Smooth muscle cell (in vitro differentiated cells): ENCODE measurements around the gene GPR83. TPM values are rescaled to one million over a fixed set of nuclear protein-coding genes. Genes with fewer than 3 reads are reported as not detected.
"Not testable (repeated sequence)": the region's sequence is repeated elsewhere in the genome, so short reads cannot be mapped to it uniquely, and the experiment has no call there.

ENCODE experiments used
- DNase-seq: peaks from one replicate; lab custom pipeline; 2025; ENCODE audit not compliant: unreplicated experiment; lab: John Stamatoyannopoulos, UW
- H2AFZ ChIP-seq: fragments of 200-600 bp; sonication (generic); 2 replicates; pipeline ENCODE4 v1.6.0; 2016; ENCODE audit warnings: antibody characterized with exemption, low read depth, mild to moderate bottlenecking
- H3F3A ChIP-seq: fragments of 200-600 bp; sonication (generic); 2 replicates; pipeline ENCODE4 v1.6.0; 2017; ENCODE audit warnings: antibody characterized with exemption, low read depth
- H3K27ac ChIP-seq: fragments of 200-600 bp; sonication (generic); 2 replicates; pipeline ENCODE4 v1.5.1; 2016; ENCODE audit warnings: low read depth, mild to moderate bottlenecking
- H3K27me3 ChIP-seq: fragments of 200-600 bp; sonication (generic); 2 replicates; pipeline ENCODE4 v1.6.1; 2016; ENCODE audit warnings: low read depth, mild to moderate bottlenecking
- H3K36me3 ChIP-seq: fragments of 200-600 bp; sonication (generic); 2 replicates; pipeline ENCODE4 v1.5.1; 2016; ENCODE audit warnings: low read depth
- H3K4me1 ChIP-seq: fragments of 200-600 bp; sonication (generic); 2 replicates; pipeline ENCODE4 v1.5.1; 2016; ENCODE audit warnings: low read depth
- H3K4me2 ChIP-seq: fragments of 200-600 bp; sonication (generic); 2 replicates; pipeline ENCODE4 v1.6.0; 2016; ENCODE audit warnings: mild to moderate bottlenecking
- H3K4me3 ChIP-seq: fragments of 200-600 bp; sonication (generic); 2 replicates; pipeline ENCODE4 v1.5.1; 2016; ENCODE audit warnings: mild to moderate bottlenecking
- H3K79me2 ChIP-seq: fragments of 200-600 bp; sonication (generic); 2 replicates; pipeline ENCODE4 v1.6.0; 2016; ENCODE audit warnings: low read depth, mild to moderate bottlenecking
- H3K9ac ChIP-seq: fragments of 200-600 bp; sonication (generic); 2 replicates; pipeline ENCODE4 v1.6.0; 2016; ENCODE audit warnings: low read depth
- H3K9me3 ChIP-seq: fragments of 200-600 bp; sonication (generic); replicated peaks from 2 replicates; pipeline ENCODE4 v1.5.1; 2016; ENCODE audit warnings: low read depth
- H4K20me1 ChIP-seq: fragments of 200-600 bp; sonication (generic); 2 replicates; pipeline ENCODE4 v1.6.0; 2016; ENCODE audit warnings: low read depth
- CTCF ChIP-seq: fragments of 200-600 bp; sonication (generic); IDR thresholded peaks from 2 replicates; pipeline ENCODE4 v1.5.1; 2017; ENCODE audit warnings: borderline replicate concordance, mild to moderate bottlenecking, antibody characterized with exemption; ENCODE audit not compliant: insufficient read depth, poor library complexity, severe bottlenecking
- WGBS: methylation state at CpG from one replicate; pipeline ENCODE4 v1.1.7; 2016; ENCODE audit warnings: low lambda C conversion rate; 5-methylcytosine and 5-hydroxymethylcytosine counted together
- polyA plus RNA-seq: library from polyadenylated mRNA; unstranded; fragments of >200 nt; fragmentation: Nextera tagmentation; extraction: Ambion mirVana; gene quantifications from 2 replicates; pipeline ENCODE4 v1.2.1, GENCODE V29; 2016
- total RNA-seq: library from RNA; depleted of rRNA; stranded (reverse); fragments of >200 nt; gene quantifications from 2 replicates; pipeline ENCODE4 v1.2.3, GENCODE V29; 2014

GPR83 gene
- total and polyA plus RNA-seq, 2 experiments from 2014 or later: 0.05 to 1.1 TPM

GRCh38 chr11:94396282-94396681, 4.9 kb downstream of the GPR83 start:
- Histone ChIP-seq H3K4me2 (no peak overlapping the region), H3K27ac (no peak overlapping the region), H3K4me3 (no peak overlapping the region), H3F3A (no peaks in the 10 kb centered on the region), H3K9me3 (no peaks in the 10 kb centered on the region), H3K36me3 (no peaks in the 10 kb centered on the region), H3K79me2 (no peaks in the 10 kb centered on the region), H2AFZ (no peak overlapping the region), H3K27me3 (peaks cover 22% of the 10 kb centered on the region), H3K4me1 (no peaks in the 10 kb centered on the region), H4K20me1 (no peaks in the 10 kb centered on the region), H3K9ac (no peak overlapping the region)
- WGBS: 98% methylated on average over 5 of the region's 5 CpGs
- TF ChIP-seq CTCF: no peak
- no peak for DNase-seq

GRCh38 chr11:94391937-94392336, 9.3 kb downstream of the GPR83 start:
- H3K36me3 ChIP-seq, H3K4me2 ChIP-seq: not testable (repeated sequence)

GRCh38 chr11:94379613-94380012, 21.6 kb downstream of the GPR83 start:
- no peaks in the 10 kb centered on the region for H3K79me2 ChIP-seq
- no peaks in the 10 kb centered on the region for H3K36me3 ChIP-seq
- no peak overlapping the region for H2AFZ ChIP-seq
- TF ChIP-seq CTCF: no peak
- H3K4me1 ChIP-seq: no peaks in the 10 kb centered on the region
- no peak overlapping the region for H3K9ac ChIP-seq
- no peaks in the 10 kb centered on the region for H3F3A ChIP-seq
- no peaks in the 10 kb centered on the region for H4K20me1 ChIP-seq
- 97% methylated on average over 5 of the region's 5 CpGs for WGBS
- no peak overlapping the region for H3K4me2 ChIP-seq
- DNase-seq: no peak
- no peaks in the 10 kb centered on the region for H3K27me3 ChIP-seq
- H3K4me3 ChIP-seq: no peak overlapping the region
- H3K9me3 ChIP-seq: no peaks in the 10 kb centered on the region
- H3K27ac ChIP-seq: no peak overlapping the region

More at GRCh38 chr11:94391937-94392336, 9.3 kb downstream of the GPR83 start:
- not testable (repeated sequence) for H3K9ac ChIP-seq, H4K20me1 ChIP-seq, H3K27me3 ChIP-seq, H3K4me3 ChIP-seq, H3K9me3 ChIP-seq, H3K27ac ChIP-seq, H3K4me1 ChIP-seq, H2AFZ ChIP-seq, H3F3A ChIP-seq, H3K79me2 ChIP-seq, DNase-seq
- 93% methylated on average over 4 of the region's 4 CpGs for WGBS

- H3K9me3 ChIP-seq: no peaks in the 10 kb centered on the region
- no peak for DNase-seq
- TF ChIP-seq CTCF: no peak
- H3K79me2 ChIP-seq: no peaks in the 10 kb centered on the region
- H3K4me3 ChIP-seq: no peak overlapping the region
- no peaks in the 10 kb centered on the region for H3K36me3 ChIP-seq
- 96% methylated on average over 1 of the region's 1 CpG for WGBS
- H3K9ac ChIP-seq: no peak overlapping the region
- no peak overlapping the region for H3K4me2 ChIP-seq
- no peaks in the 10 kb centered on the region for H3K27me3 ChIP-seq
- H4K20me1 ChIP-seq: no peaks in the 10 kb centered on the region
- H2AFZ ChIP-seq: no peak overlapping the region
- H3F3A ChIP-seq: no peaks in the 10 kb centered on the region
- no peak overlapping the region for H3K27ac ChIP-seq
- no peaks in the 10 kb centered on the region for H3K4me1 ChIP-seq
Observed at GRCh38 chr11:94376841-94377240, 24.4 kb downstream of the GPR83 start.

GRCh38 chr11:94370576-94370975, 30.6 kb downstream of the GPR83 start:
- H3K4me3 ChIP-seq, H3K27me3 ChIP-seq, DNase-seq, H4K20me1 ChIP-seq, H3K9ac ChIP-seq, H3K4me1 ChIP-seq, H3K4me2 ChIP-seq, H2AFZ ChIP-seq, H3K27ac ChIP-seq, H3F3A ChIP-seq, H3K9me3 ChIP-seq, H3K79me2 ChIP-seq, H3K36me3 ChIP-seq: not testable (repeated sequence)
- WGBS: 95% methylated on average over 6 of the region's 6 CpGs

- H3K27ac ChIP-seq, DNase-seq, H3K4me1 ChIP-seq, H3K9ac ChIP-seq, H4K20me1 ChIP-seq, H3K79me2 ChIP-seq, H3K4me3 ChIP-seq, H3K27me3 ChIP-seq, H3F3A ChIP-seq, H2AFZ ChIP-seq, H3K9me3 ChIP-seq, H3K36me3 ChIP-seq, H3K4me2 ChIP-seq: not testable (repeated sequence)
- WGBS: 59% methylated on average over 10 of the region's 10 CpGs
Observed at GRCh38 chr11:94350850-94351563, 50.2 kb downstream of the GPR83 start.
